Smooth muscle cell (in vitro differentiated cells): ENCODE measurements around the gene MNDA. TPM values are rescaled to one million over a fixed set of nuclear protein-coding genes. Genes with fewer than 3 reads are reported as not detected.
A peak's percentile ranks its signal among the peaks of the same experiment; 100 is the strongest.

Experiments used
- DNase-seq: peaks from one replicate; lab custom pipeline; 2025; ENCODE audit not compliant: unreplicated experiment; lab: John Stamatoyannopoulos, UW
- H2AFZ ChIP-seq: fragments of 200-600 bp; sonication (generic); 2 replicates; pipeline ENCODE4 v1.6.0; 2016; ENCODE audit warnings: antibody characterized with exemption, low read depth, mild to moderate bottlenecking
- H3F3A ChIP-seq: fragments of 200-600 bp; sonication (generic); 2 replicates; pipeline ENCODE4 v1.6.0; 2017; ENCODE audit warnings: antibody characterized with exemption, low read depth
- H3K27ac ChIP-seq: fragments of 200-600 bp; sonication (generic); 2 replicates; pipeline ENCODE4 v1.5.1; 2016; ENCODE audit warnings: low read depth, mild to moderate bottlenecking
- H3K27me3 ChIP-seq: fragments of 200-600 bp; sonication (generic); 2 replicates; pipeline ENCODE4 v1.6.1; 2016; ENCODE audit warnings: low read depth, mild to moderate bottlenecking
- H3K36me3 ChIP-seq: fragments of 200-600 bp; sonication (generic); 2 replicates; pipeline ENCODE4 v1.5.1; 2016; ENCODE audit warnings: low read depth
- H3K4me1 ChIP-seq: fragments of 200-600 bp; sonication (generic); 2 replicates; pipeline ENCODE4 v1.5.1; 2016; ENCODE audit warnings: low read depth
- H3K4me2 ChIP-seq: fragments of 200-600 bp; sonication (generic); 2 replicates; pipeline ENCODE4 v1.6.0; 2016; ENCODE audit warnings: mild to moderate bottlenecking
- H3K4me3 ChIP-seq: fragments of 200-600 bp; sonication (generic); 2 replicates; pipeline ENCODE4 v1.5.1; 2016; ENCODE audit warnings: mild to moderate bottlenecking
- H3K79me2 ChIP-seq: fragments of 200-600 bp; sonication (generic); 2 replicates; pipeline ENCODE4 v1.6.0; 2016; ENCODE audit warnings: low read depth, mild to moderate bottlenecking
- H3K9ac ChIP-seq: fragments of 200-600 bp; sonication (generic); 2 replicates; pipeline ENCODE4 v1.6.0; 2016; ENCODE audit warnings: low read depth
- H3K9me3 ChIP-seq: fragments of 200-600 bp; sonication (generic); replicated peaks from 2 replicates; pipeline ENCODE4 v1.5.1; 2016; ENCODE audit warnings: low read depth
- H4K20me1 ChIP-seq: fragments of 200-600 bp; sonication (generic); 2 replicates; pipeline ENCODE4 v1.6.0; 2016; ENCODE audit warnings: low read depth
- CTCF ChIP-seq: fragments of 200-600 bp; sonication (generic); IDR thresholded peaks from 2 replicates; pipeline ENCODE4 v1.5.1; 2017; ENCODE audit warnings: borderline replicate concordance, mild to moderate bottlenecking, antibody characterized with exemption; ENCODE audit not compliant: insufficient read depth, poor library complexity, severe bottlenecking
- WGBS: methylation state at CpG from one replicate; pipeline ENCODE4 v1.1.7; 2016; ENCODE audit warnings: low lambda C conversion rate; 5-methylcytosine and 5-hydroxymethylcytosine counted together
- polyA plus RNA-seq: library from polyadenylated mRNA; unstranded; fragments of >200 nt; fragmentation: Nextera tagmentation; extraction: Ambion mirVana; gene quantifications from 2 replicates; pipeline ENCODE4 v1.2.1, GENCODE V29; 2016
- small RNA-seq: library from RNA; depleted of rRNA; stranded (forward); fragments of <200 nt; gene quantifications from one replicate; pipeline ENCODE3, GENCODE V24; 2014
- total RNA-seq: library from RNA; depleted of rRNA; stranded (reverse); fragments of >200 nt; gene quantifications from 2 replicates; pipeline ENCODE4 v1.2.3, GENCODE V29; 2014

MNDA gene
- total and polyA plus RNA-seq, 2 experiments from 2014 or later = 0.09 to 0.39 TPM

GRCh38 chr1:158873141-158873540, 42.0 kb downstream of the MNDA start:
- Histone ChIP-seq H3K79me2 (no peaks in the 10 kb centered on the region), H2AFZ (no peak overlapping the region), H3K4me1 (no peaks in the 10 kb centered on the region), H3K27ac (no peak overlapping the region), H3K4me2 (no peak overlapping the region), H3K9ac (no peak overlapping the region), H3K27me3 (no peaks in the 10 kb centered on the region), H4K20me1 (no peaks in the 10 kb centered on the region), H3K9me3 (no peaks in the 10 kb centered on the region), H3F3A (no peaks in the 10 kb centered on the region), H3K36me3 (no peaks in the 10 kb centered on the region), H3K4me3 (no peak overlapping the region)
- DNase-seq = no peak
- TF ChIP-seq CTCF = no peak
- 93% methylated on average over 2 of the region's 2 CpGs for WGBS

- Histone ChIP-seq H3K36me3 (no peaks in the 10 kb centered on the region), H2AFZ (no peak overlapping the region), H3K27ac (no peak overlapping the region), H3K4me3 (no peak overlapping the region), H3K27me3 (no peaks in the 10 kb centered on the region), H3K4me1 (no peaks in the 10 kb centered on the region), H3K79me2 (no peaks in the 10 kb centered on the region), H3K4me2 (no peak overlapping the region), H3K9me3 (no peaks in the 10 kb centered on the region), H4K20me1 (no peaks in the 10 kb centered on the region), H3K9ac (no peak overlapping the region), H3F3A (no peaks in the 10 kb centered on the region)
- TF ChIP-seq CTCF = no peak
- no peak for DNase-seq
These were observed 62.5 kb downstream of the MNDA start for GRCh38 chr1:158893654-158894053.

GRCh38 chr1:158898722-158899121, 67.6 kb downstream of the MNDA start:
- H4K20me1 ChIP-seq = no peaks in the 10 kb centered on the region
- H3K4me3 ChIP-seq = no peak overlapping the region
- H3K79me2 ChIP-seq = no peaks in the 10 kb centered on the region
- H2AFZ ChIP-seq = no peak overlapping the region
- no peaks in the 10 kb centered on the region for H3K9me3 ChIP-seq
- no peaks in the 10 kb centered on the region for H3F3A ChIP-seq
- H3K4me2 ChIP-seq = no peak overlapping the region
- H3K9ac ChIP-seq = no peak overlapping the region
- H3K27ac ChIP-seq = peak overlapping the region; percentile 36
- no peaks in the 10 kb centered on the region for H3K36me3 ChIP-seq
- H3K27me3 ChIP-seq = no peaks in the 10 kb centered on the region
- no peak for DNase-seq
- no peak for TF ChIP-seq CTCF
- 44% methylated on average over 2 of the region's 2 CpGs for WGBS
- no peaks in the 10 kb centered on the region for H3K4me1 ChIP-seq

Small RNA genes lying within 50 kb of the gene (small RNA-seq; reads per million reads assigned to genes)
- not detected for gene OR2AQ1P

Other genes starting within 250 kb of the MNDA start
- not detected in 2 replicates for gene OR10Z1, start 226.1 kb upstream of the MNDA start, total RNA-seq
- not detected in 2 replicates for gene OR10Z1, start 226.1 kb upstream of the MNDA start, polyA plus RNA-seq
- not detected in 2 replicates for gene SPTA1, start 144.6 kb upstream of the MNDA start, total RNA-seq
- 0.55 TPM in 1 of 2 replicates, not detected in the other for gene SPTA1, start 144.6 kb upstream of the MNDA start, polyA plus RNA-seq
- gene OR6K2, start 130.7 kb upstream of the MNDA start, total RNA-seq = not detected in 2 replicates
- gene OR6K2, start 130.7 kb upstream of the MNDA start, polyA plus RNA-seq = not detected in 2 replicates
- gene OR6K3, start 110.6 kb upstream of the MNDA start, total RNA-seq = not detected in 2 replicates
- gene OR6K3, start 110.6 kb upstream of the MNDA start, polyA plus RNA-seq = not detected in 2 replicates
- not detected in 2 replicates for gene OR6K6, start 76.6 kb upstream of the MNDA start, total RNA-seq
- gene OR6K6, start 76.6 kb upstream of the MNDA start, polyA plus RNA-seq = not detected in 2 replicates
- gene OR6N1, start 59.2 kb upstream of the MNDA start, total RNA-seq = not detected in 2 replicates
- gene OR6N1, start 59.2 kb upstream of the MNDA start, polyA plus RNA-seq = not detected in 2 replicates
- not detected in 2 replicates for gene OR6N2, start 50.1 kb upstream of the MNDA start, total RNA-seq
- gene OR6N2, start 50.1 kb upstream of the MNDA start, polyA plus RNA-seq = not detected in 2 replicates
- gene PYHIN1, start 100.2 kb downstream of the MNDA start, total RNA-seq = 0.22 TPM in 1 of 2 replicates, not detected in the other
- gene PYHIN1, start 100.2 kb downstream of the MNDA start, polyA plus RNA-seq = not detected in 2 replicates
- 92.1 and 96.3 TPM in 2 replicates for gene IFI16, start 178.6 kb downstream of the MNDA start, total RNA-seq
- gene IFI16, start 178.6 kb downstream of the MNDA start, polyA plus RNA-seq = 95.9 and 114 TPM in 2 replicates
- 1.2 and 3.8 TPM in 2 replicates for gene AIM2, start 245.4 kb downstream of the MNDA start, total RNA-seq
- gene AIM2, start 245.4 kb downstream of the MNDA start, polyA plus RNA-seq = 0.43 and 0.87 TPM in 2 replicates